ENCODE measurements around the gene ELFN1.

GRCh38 chr7:1749864-1750466, 79.9 kb downstream of the ELFN1 start:
- TF ChIP-seq MAX (IDR thresholded peaks at IDR 0.05; ENCODE audit: insufficient read depth, insufficient read length) = no peak
- TF ChIP-seq POLR2A (IDR thresholded peaks at IDR 0.05; ENCODE audit: low read depth, low read length) = no peak
- no peak for TF ChIP-seq EZH2 (IDR thresholded peaks at IDR 0.05; ENCODE audit: borderline replicate concordance, low read depth, low read length, severe bottlenecking)

Data from endothelial cell of umbilical vein (primary cell).